H1 (cell line): ENCODE data around the gene CNOT6L. TPM values are rescaled to one million over a fixed set of nuclear protein-coding genes. Genes with fewer than 3 reads are reported as not detected.

Experiments used
- CTCF ChIA-PET: fragments of 300-600 bp; sonication (Branson Sonifier 250); formaldehyde crosslinking; loops from one replicate; lab custom pipeline; 2021; ENCODE audit not compliant: partially characterized antibody; lab: Charles Lee
- POLR2A ChIA-PET: fragments of 300-600 bp; sonication (Branson Sonifier 250); formaldehyde crosslinking; loops from one replicate; lab custom pipeline; 2021; ENCODE audit warnings: inconsistent platforms; ENCODE audit not compliant: partially characterized antibody; lab: Charles Lee
- DNase-seq, 2 experiments: peaks; one replicate each; pipeline versions ENCODE4 v3.0.0 to v3.0.0-alpha.2; 2010 to 2022; ENCODE audit warnings: low spot score in 2 of 2, low read depth in 1 of 2, mixed read lengths in 1 of 2
- FAIRE-seq: peaks from 2 replicates; lab custom pipeline; 2011; peaks lifted over from hg19 to GRCh38; lab: Jason Lieb, UNC
- H2AFZ ChIP-seq: 2 replicates; pipeline ENCODE4 v1.8.1; 2012; ENCODE audit warnings: low read length, inconsistent platforms
- H2AK5ac ChIP-seq: 2 replicates; pipeline ENCODE4 v1.6.1; 2013; ENCODE audit warnings: low read depth, low read length
- H2BK120ac ChIP-seq: replicated peaks from 2 replicates; pipeline ENCODE3; 2013; ENCODE audit warnings: low read depth, low read length, inconsistent platforms
- H2BK12ac ChIP-seq: 2 replicates; pipeline ENCODE4 v1.6.1; 2013; ENCODE audit warnings: low read depth, low read length
- H2BK15ac ChIP-seq: 2 replicates; pipeline ENCODE4 v1.6.1; 2013; ENCODE audit warnings: low read length
- H2BK20ac ChIP-seq: 2 replicates; pipeline ENCODE4 v1.6.1; 2013; ENCODE audit warnings: low read length
- H2BK5ac ChIP-seq: 2 replicates; pipeline ENCODE4 v1.6.1; 2013; ENCODE audit warnings: low read depth, low read length
- H3K14ac ChIP-seq: 2 replicates; pipeline ENCODE4 v1.6.1; 2013; ENCODE audit warnings: inconsistent platforms; ENCODE audit not compliant: insufficient read length
- H3K18ac ChIP-seq: 2 replicates; pipeline ENCODE4 v1.6.1; 2013; ENCODE audit warnings: low read length; ENCODE audit errors: extremely low read depth
- H3K23ac ChIP-seq: 2 replicates; pipeline ENCODE4 v1.6.1; 2013; ENCODE audit warnings: inconsistent platforms; ENCODE audit not compliant: insufficient read length
- H3K23me2 ChIP-seq: 2 replicates; pipeline ENCODE4 v1.6.1; 2013; ENCODE audit warnings: low read depth, low read length
- H3K27ac ChIP-seq: 2 replicates; pipeline ENCODE4 v1.6.1; 2011; ENCODE audit warnings: low read depth, low read length, inconsistent platforms
- H3K27me3 ChIP-seq, 4 experiments: replicated peaks in 1 of 4; 1 replicate in 1 of 4; 2 replicates in 3 of 4; pipeline versions ENCODE4 v1.6.1 to v1.8.1; 2011 to 2013; ENCODE audit warnings: low read length in 3 of 4, mild to moderate bottlenecking in 3 of 4, inconsistent platforms in 2 of 4, mixed read lengths in 2 of 4, moderate library complexity in 1 of 4; ENCODE audit not compliant: control insufficient read depth in 3 of 4, insufficient read depth in 3 of 4; ENCODE audit errors: extremely low read depth in 1 of 4
- H3K36me3 ChIP-seq, 4 experiments: 2 replicates each; pipeline versions ENCODE4 v1.6.1 to v1.8.1; 2011 to 2013; ENCODE audit warnings: mild to moderate bottlenecking in 4 of 4, low read length in 3 of 4, moderate library complexity in 2 of 4, control low read depth in 1 of 4, inconsistent platforms in 1 of 4; ENCODE audit not compliant: insufficient read depth in 4 of 4, control insufficient read depth in 2 of 4
- H3K4ac ChIP-seq: replicated peaks from 2 replicates; pipeline ENCODE3; 2013; ENCODE audit warnings: low read length, low read depth, mixed read lengths, inconsistent platforms; ENCODE audit not compliant: insufficient read length
- H3K4me1 ChIP-seq, 4 experiments: replicated peaks in 1 of 4; 1 replicate in 1 of 4; 2 replicates in 3 of 4; pipeline versions ENCODE4 v1.6.1 to v1.8.1; 2011 to 2013; ENCODE audit warnings: low read length in 3 of 4, inconsistent platforms in 2 of 4, mixed read lengths in 1 of 4; ENCODE audit not compliant: insufficient read depth in 4 of 4, control insufficient read depth in 3 of 4
- H3K4me2 ChIP-seq, 2 experiments: 2 replicates each; pipeline versions ENCODE4 v1.6.1 to v1.8.1; 2011 to 2013; ENCODE audit warnings: low read depth in 2 of 2, low read length in 2 of 2, control low read depth in 1 of 2, inconsistent platforms in 1 of 2, mild to moderate bottlenecking in 1 of 2; ENCODE audit not compliant: insufficient read depth in 1 of 2
- H3K4me3 ChIP-seq, 4 experiments: fragments of 200-600, 300-600 bp in 1 of 4; sonication (generic), shearing (Covaris generic), sonication (Bioruptor Twin) in 1 of 4; 2 replicates each; pipeline versions ENCODE4 v1.5.1 to v1.8.1; 2011 to 2016; ENCODE audit warnings: low read length in 4 of 4, low read depth in 3 of 4, control low read depth in 2 of 4, inconsistent platforms in 2 of 4, mild to moderate bottlenecking in 2 of 4, mixed read lengths in 1 of 4, moderate library complexity in 1 of 4; ENCODE audit not compliant: insufficient read depth in 2 of 4; ENCODE audit errors: extremely low read depth in 1 of 4
- H3K56ac ChIP-seq: replicated peaks from 2 replicates; pipeline ENCODE3; 2013; ENCODE audit warnings: low read depth, mild to moderate bottlenecking, mixed read lengths, low read length, inconsistent platforms; ENCODE audit not compliant: insufficient read length
- H3K79me1 ChIP-seq: 2 replicates; pipeline ENCODE4 v1.6.1; 2013; ENCODE audit warnings: low read depth, low read length, control low read depth
- H3K79me2 ChIP-seq, 2 experiments: 2 replicates each; pipeline versions ENCODE4 v1.6.1 to v1.8.1; 2012 to 2013; ENCODE audit warnings: low read length in 2 of 2, mild to moderate bottlenecking in 2 of 2, inconsistent platforms in 1 of 2; ENCODE audit not compliant: insufficient read depth in 2 of 2, control insufficient read depth in 1 of 2
- H3K9ac ChIP-seq, 4 experiments: replicated peaks in 1 of 4; 1 replicate in 1 of 4; 2 replicates in 3 of 4; pipeline versions ENCODE4 v1.6.1 to v1.8.1; 2011 to 2013; ENCODE audit warnings: low read depth in 3 of 4, low read length in 3 of 4, control low read depth in 2 of 4, mild to moderate bottlenecking in 2 of 4, moderate library complexity in 2 of 4, inconsistent platforms in 1 of 4; ENCODE audit errors: extremely low read depth in 1 of 4
- H3K9me3 ChIP-seq, 2 experiments: 2 replicates each; pipeline versions ENCODE4 v1.6.1 to v1.8.1; 2012 to 2013; ENCODE audit warnings: mild to moderate bottlenecking in 2 of 2, moderate library complexity in 2 of 2, control low read depth in 1 of 2, inconsistent platforms in 1 of 2, low read depth in 1 of 2, low read length in 1 of 2, mixed read lengths in 1 of 2; ENCODE audit not compliant: insufficient read depth in 2 of 2
- H4K20me1 ChIP-seq, 2 experiments: replicated peaks in 1 of 2; 2 replicates each; pipeline versions ENCODE3 to v1.8.1; 2011 to 2013; ENCODE audit warnings: inconsistent platforms in 2 of 2, low read length in 2 of 2, mild to moderate bottlenecking in 1 of 2; ENCODE audit not compliant: insufficient read depth in 2 of 2, control insufficient read depth in 1 of 2
- H4K5ac ChIP-seq: 2 replicates; pipeline ENCODE4 v1.6.1; 2013; ENCODE audit warnings: low read length, low read depth, mixed read lengths, inconsistent platforms; ENCODE audit not compliant: insufficient read length
- H4K8ac ChIP-seq: 2 replicates; pipeline ENCODE4 v1.8.0; 2013; ENCODE audit warnings: mild to moderate bottlenecking, moderate library complexity, low read length, inconsistent platforms; ENCODE audit not compliant: insufficient read depth; ENCODE audit errors: extremely low read depth
- H4K91ac ChIP-seq: replicated peaks from 2 replicates; pipeline ENCODE3; 2013; ENCODE audit warnings: low read length, mixed read lengths, inconsistent platforms; ENCODE audit not compliant: insufficient read length
- FOSL1 ChIP-seq: IDR thresholded peaks from 2 replicates; pipeline ENCODE4 v1.6.1; 2011; ENCODE audit warnings: mild to moderate bottlenecking, low read depth, low read length, moderate library complexity; ENCODE audit not compliant: insufficient read depth
- RAD21 ChIP-seq, 2 experiments: IDR thresholded peaks in 1 of 2; conservative IDR thresholded peaks in 1 of 2; 2 replicates each; pipeline ENCODE4 v1.6.1; 2011; ENCODE audit warnings: low read depth in 2 of 2, low read length in 2 of 2, improper control_type of control experiment in 1 of 2, inconsistent platforms in 1 of 2, mild to moderate bottlenecking in 1 of 2, moderate library complexity in 1 of 2
- SAP30 ChIP-seq: fragments of 300-600 bp; sonication (generic); IDR thresholded peaks from 2 replicates; pipeline ENCODE4 v1.7.1; 2012; ENCODE audit warnings: low read length, moderate library complexity, mild to moderate bottlenecking, inconsistent platforms; ENCODE audit not compliant: insufficient read depth, insufficient replicate concordance
- SIRT6 ChIP-seq: IDR thresholded peaks from one replicate; pipeline ENCODE4 v1.7.1; 2012; ENCODE audit warnings: low read length, inconsistent platforms
- SRF ChIP-seq: IDR thresholded peaks from 2 replicates; pipeline ENCODE4 v1.6.1; 2011; ENCODE audit warnings: mild to moderate bottlenecking, low read depth, low read length, moderate library complexity
- SUZ12 ChIP-seq: fragments of 200-600 bp; sonication (generic); IDR thresholded peaks from 2 replicates; pipeline ENCODE4 v1.6.1; 2012; ENCODE audit warnings: mild to moderate bottlenecking, inconsistent platforms, low read length, moderate library complexity, mixed read lengths
- TAF7 ChIP-seq: optimal IDR thresholded peaks from 2 replicates; pipeline ENCODE3; 2011; ENCODE audit warnings: low read depth, mild to moderate bottlenecking, inconsistent platforms, low read length, moderate library complexity, borderline replicate concordance
- TBP ChIP-seq: IDR thresholded peaks from 2 replicates; pipeline ENCODE4 v1.6.1; 2011; ENCODE audit warnings: low read depth, low read length, improper control_type of control experiment
- WGBS, 2 experiments: shearing (Covaris generic) in 1 of 2; methylation state at CpG; one replicate each; pipeline versions ENCODE4 v1.1.6 to v1.1.7; 2013 to 2015; ENCODE audit warnings: low lambda C conversion rate in 2 of 2, mixed read lengths in 2 of 2, inconsistent platforms in 1 of 2, low coverage in 1 of 2, missing lambda C conversion rate in 1 of 2; ENCODE audit not compliant: insufficient replicate concordance in 2 of 2, insufficient coverage in 1 of 2, insufficient read length in 1 of 2; ENCODE audit errors: extremely low coverage in 1 of 2, missing lambda C conversion rate in 1 of 2; 5-methylcytosine and 5-hydroxymethylcytosine counted together
- polyA plus RNA-seq, 7 experiments: library from polyadenylated mRNA; depleted of rRNA in 3 of 7; stranded (reverse) in 5 of 7; unstranded in 2 of 7; fragments of >200 nt in 5 of 7; fragments of 200-250 nt in 2 of 7; gene quantifications; 1 replicate in 5 of 7; 2 replicates in 1 of 7; 4 replicates in 1 of 7; pipeline versions ENCODE4 v1.2.1 to v1.2.3, GENCODE V29; 2011 to 2013; ENCODE audit warnings: missing spikeins in 2 of 7, mixed read lengths in 2 of 7
- total RNA-seq: library from RNA; stranded (reverse); fragmentation: NEBNext Ultra II Directional; extraction: Animal tissue kit (Norgen Biotek cat#: 25700); gene quantifications from 2 replicates; pipeline ENCODE4 v1.2.1, GENCODE V29; 2021
- TF ChIP-seq, protein P1 (sequence below): IDR thresholded peaks from 2 replicates; pipeline ENCODE4 v1.6.1; 2011; ENCODE audit warnings: low read depth, mild to moderate bottlenecking, low read length; ENCODE audit not compliant: insufficient read depth

The CNOT6L gene
- total and polyA plus RNA-seq, 2 of the 8 experiments (the other 6 are each of a cell fraction or from before 2014, with no cell fraction given) = 2.0 to 22.4 TPM

DNA sequence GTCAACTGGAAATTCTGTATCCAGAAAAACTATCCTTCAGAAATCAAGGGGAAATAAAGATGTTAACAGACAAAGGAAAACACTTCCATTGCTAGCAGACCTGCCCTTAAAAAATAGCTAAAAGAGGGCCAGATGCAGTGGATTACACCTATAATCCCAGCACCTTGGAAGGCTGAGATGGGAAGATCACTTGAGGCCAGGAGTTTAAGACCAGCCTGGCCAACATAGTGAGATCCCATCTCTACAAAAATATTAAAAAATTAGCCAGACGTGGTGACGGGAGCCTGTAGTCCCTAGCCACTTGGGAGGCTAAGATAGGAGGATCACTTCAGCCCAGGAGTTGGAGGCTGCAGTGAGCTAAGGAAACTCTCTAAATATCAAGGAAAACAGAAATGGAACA, 67.4 kb downstream of the CNOT6L start:
- TF ChIP-seq SUZ12 (no peak), SAP30 (no peak), TBP (no peak), TAF7 (no peak), FOSL1 (no peak), RAD21 (IDR thresholded peaks at IDR 0.05 in 1 of 2, conservative IDR thresholded peaks at IDR 0.05 in 1 of 2; ENCODE audit: low read depth in 2 of 2, low read length in 2 of 2) (no peak), SIRT6 (no peak), SRF (no peak)
- TF ChIP-seq, protein P1, sequence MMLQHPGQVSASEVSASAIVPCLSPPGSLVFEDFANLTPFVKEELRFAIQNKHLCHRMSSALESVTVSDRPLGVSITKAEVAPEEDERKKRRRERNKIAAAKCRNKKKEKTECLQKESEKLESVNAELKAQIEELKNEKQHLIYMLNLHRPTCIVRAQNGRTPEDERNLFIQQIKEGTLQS = no peak
- no peak overlapping the region for H3K9ac ChIP-seq
- 93% methylated on average over 2 of the region's 2 CpGs; no CpG with 5 or more reads in 1 of the 2 experiments for WGBS, 2 experiments
- H3K36me3 ChIP-seq = peaks cover 0 to 3% (median 0%) of the 10 kb centered on the region in 4 experiments; a peak in 1 of 8 replicates
- POLR2A ChIA-PET = no interaction called here
- H3K4me2 ChIP-seq = no peak overlapping the region
- no peaks in the 10 kb centered on the region for H3K4me1 ChIP-seq
- no peak for DNase-seq
- no peak overlapping the region for H3K14ac ChIP-seq
- no peak overlapping the region for H4K91ac ChIP-seq
- H2AFZ ChIP-seq = no peak overlapping the region
- H4K5ac ChIP-seq = no peak overlapping the region
- H3K79me2 ChIP-seq = no peaks in the 10 kb centered on the region
- H2BK120ac ChIP-seq = no peak overlapping the region
- H3K9me3 ChIP-seq = no peaks in the 10 kb centered on the region; a peak in 1 of 4 replicates
- H3K27ac ChIP-seq = no peak overlapping the region
- no peak overlapping the region for H2BK5ac ChIP-seq
- no peaks in the 10 kb centered on the region for H3K27me3 ChIP-seq
- no peak overlapping the region for H3K23ac ChIP-seq
- H3K4ac ChIP-seq = no peak overlapping the region
- no peak overlapping the region for H2AK5ac ChIP-seq
- no peak overlapping the region for H2BK12ac ChIP-seq
- H3K23me2 ChIP-seq = no peaks in the 10 kb centered on the region
- H2BK15ac ChIP-seq = no peak overlapping the region
- H3K56ac ChIP-seq = no peak overlapping the region
- H3K4me3 ChIP-seq = no peak overlapping the region
- no peak overlapping the region for H3K18ac ChIP-seq
- no peaks in the 10 kb centered on the region for H3K79me1 ChIP-seq
- no peak overlapping the region for H4K8ac ChIP-seq
- no peak for FAIRE-seq
- H2BK20ac ChIP-seq = no peak overlapping the region
- CTCF ChIA-PET = no interaction called here
- no peaks in the 10 kb centered on the region for H4K20me1 ChIP-seq
